LHCN-M2 (cell line): Measurements from ENCODE around the gene CDH4. TPM values are rescaled to one million over a fixed set of nuclear protein-coding genes. Genes with fewer than 3 reads are reported as not detected.

Source experiments
- DNase-seq: peaks from one replicate; pipeline ENCODE4 v3.0.0-alpha.2; 2012; ENCODE audit warnings: low read depth
- total RNA-seq: library from RNA; depleted of rRNA; stranded (reverse); fragments of >200 nt; gene quantifications from 2 replicates; pipeline ENCODE4 v1.2.3, GENCODE V29; 2014

Gene CDH4
- total RNA-seq, 1 experiment from 2014 or later, result 0.98 TPM

DNA sequence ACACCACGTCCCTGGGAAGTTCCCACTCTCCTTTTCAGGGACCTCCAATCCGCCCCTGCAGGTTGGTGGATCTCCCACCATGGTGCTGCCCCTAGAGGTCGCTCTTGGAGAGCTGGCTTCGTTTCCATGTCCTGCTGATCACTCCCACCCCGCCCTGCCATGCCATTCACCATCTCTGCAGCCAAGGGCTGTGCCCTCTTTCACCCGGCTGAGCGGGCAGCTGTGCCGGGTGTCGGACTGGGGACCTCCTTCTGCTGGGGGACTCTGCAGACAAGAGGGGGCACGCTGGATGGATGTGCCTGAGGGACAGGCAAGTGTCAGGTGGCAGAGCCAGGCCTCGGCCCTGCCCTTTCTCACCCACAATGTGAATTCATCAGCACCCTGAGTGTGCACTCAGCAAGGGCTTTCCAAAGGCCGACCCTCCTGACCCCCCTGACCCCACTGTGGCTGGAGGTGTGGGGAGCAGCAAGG is 347.0 kb downstream of the CDH4 start:
- DNase-seq, result no peak

GRCh38 chr20:61599541-61599992 is 347.5 kb downstream of the CDH4 start:
- DNase-seq, result no peak

GRCh38 chr20:61600016-61600415 is 348.0 kb downstream of the CDH4 start:
- no peak for DNase-seq

DNA sequence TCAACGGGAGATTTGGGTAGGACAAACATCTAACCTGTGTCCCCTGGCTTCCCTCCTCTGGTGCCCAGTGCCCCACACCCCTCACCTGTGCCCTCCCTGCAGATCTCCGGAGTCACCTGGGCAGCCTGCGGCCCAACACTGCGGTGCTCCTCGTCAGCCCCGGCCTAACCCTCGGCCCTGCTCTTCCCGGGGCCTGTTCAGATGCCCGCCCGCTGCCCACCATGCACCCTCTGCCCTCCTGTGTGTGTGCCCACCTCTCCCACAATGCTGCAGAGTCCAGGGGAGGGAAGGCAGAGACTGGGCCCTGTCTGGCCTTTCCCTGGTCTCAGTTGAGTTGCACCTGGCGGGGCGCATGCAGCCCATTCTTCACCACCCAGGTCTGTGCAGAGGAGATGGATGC is 349.3 kb downstream of the CDH4 start:
- no peak for DNase-seq

GRCh38 chr20:61601853-61602252 is 349.8 kb downstream of the CDH4 start:
- DNase-seq, result no peak

- no peak for DNase-seq
These were observed 351.7 kb downstream of the CDH4 start for GRCh38 chr20:61603715-61604114.

DNA sequence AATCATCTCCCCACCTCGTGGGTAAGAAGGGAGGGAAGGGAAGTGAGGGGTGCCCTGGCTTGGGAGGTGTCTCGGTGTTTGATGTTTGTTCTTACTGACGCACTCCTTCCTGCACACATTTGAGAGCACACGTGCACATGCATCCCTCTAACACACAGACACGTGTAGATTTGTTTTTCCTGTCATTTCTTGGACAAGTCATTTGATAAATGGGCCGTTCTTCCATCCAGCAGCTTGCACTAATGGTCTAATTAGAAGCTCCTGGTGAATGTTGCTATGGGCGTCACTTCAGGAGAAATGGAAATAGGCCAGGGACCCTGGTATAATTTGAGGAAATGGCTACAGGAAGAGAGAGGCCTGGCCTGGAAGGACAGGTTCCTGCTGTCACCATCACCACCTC is 352.5 kb downstream of the CDH4 start:
- no peak for DNase-seq

DNA sequence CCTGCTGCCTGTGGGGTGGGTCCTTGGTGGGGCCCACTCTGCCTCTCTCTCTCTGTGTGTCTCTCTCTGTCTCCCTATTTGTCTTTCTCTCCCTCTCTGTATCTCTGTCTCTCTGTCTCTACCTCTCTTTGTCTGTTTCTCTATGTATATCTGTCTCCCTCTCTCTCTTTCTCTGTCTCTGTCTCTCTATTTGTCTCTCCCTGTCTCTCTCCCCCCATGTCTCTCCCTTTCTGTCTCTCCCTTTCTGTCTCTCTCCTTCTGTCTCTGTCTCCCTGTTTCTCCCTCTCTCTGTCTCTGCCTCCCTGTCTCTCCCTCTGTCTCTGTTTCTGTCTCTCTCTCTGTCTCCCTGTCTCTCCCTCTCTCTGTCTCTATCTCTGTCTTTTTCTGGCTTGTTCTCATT is 353.2 kb downstream of the CDH4 start:
- no peak for DNase-seq

DNA sequence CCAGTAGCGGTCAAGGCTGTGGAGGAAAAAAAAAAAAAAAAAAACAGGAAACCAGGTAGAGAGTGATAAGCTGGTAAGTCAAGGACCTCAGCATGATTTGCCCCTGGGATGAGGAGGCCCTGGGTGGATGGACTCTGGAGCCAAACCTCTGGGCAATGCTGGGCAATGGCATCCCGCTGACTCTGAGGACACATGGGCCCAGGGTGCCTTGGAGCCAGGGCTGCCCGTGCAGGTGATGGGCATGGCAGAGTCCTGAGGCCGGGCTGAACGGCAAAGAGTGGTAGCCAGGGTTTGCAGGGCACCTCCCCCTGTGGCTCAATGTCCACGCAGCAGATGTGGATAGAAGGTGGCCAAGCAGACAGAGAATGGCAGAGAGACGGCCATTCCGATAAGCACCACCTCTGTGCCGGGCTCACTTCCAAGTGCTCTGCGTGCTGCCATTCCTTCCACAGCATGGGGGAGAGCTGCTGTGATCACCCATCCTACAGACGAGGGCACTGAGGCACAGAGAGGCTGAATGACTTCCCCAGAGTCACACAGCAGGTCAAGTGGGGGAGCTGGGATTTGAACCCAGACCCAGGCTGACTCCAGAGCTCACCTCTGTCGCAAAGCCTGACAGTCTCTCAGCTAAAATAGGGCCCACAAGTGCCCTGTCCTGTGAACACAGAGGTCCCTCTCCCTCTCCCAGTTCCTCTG is 353.9 kb downstream of the CDH4 start:
- no peak for DNase-seq

- no peak for DNase-seq
These were observed 356.4 kb downstream of the CDH4 start for GRCh38 chr20:61608275-61609085.

DNA sequence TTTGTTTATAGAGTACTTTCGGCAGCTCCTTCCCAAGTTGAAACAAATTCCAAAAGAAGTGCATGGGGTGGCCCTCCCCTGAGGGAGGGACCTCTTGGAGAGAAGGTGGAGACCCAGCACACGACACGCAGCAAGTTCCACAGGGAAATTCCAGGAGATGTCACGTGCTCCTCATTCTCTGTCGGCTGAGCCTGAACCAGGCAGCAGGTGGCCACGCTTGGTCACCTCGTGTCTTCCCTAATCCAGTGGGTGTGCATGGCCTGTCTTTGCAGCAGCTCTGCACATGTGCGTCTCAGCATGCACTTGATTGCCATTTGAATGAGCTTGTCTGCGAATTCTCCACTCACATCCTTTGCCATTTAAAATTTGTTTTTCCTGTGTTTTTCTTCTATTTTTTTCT is 357.4 kb downstream of the CDH4 start:
- DNase-seq, result no peak

DNA sequence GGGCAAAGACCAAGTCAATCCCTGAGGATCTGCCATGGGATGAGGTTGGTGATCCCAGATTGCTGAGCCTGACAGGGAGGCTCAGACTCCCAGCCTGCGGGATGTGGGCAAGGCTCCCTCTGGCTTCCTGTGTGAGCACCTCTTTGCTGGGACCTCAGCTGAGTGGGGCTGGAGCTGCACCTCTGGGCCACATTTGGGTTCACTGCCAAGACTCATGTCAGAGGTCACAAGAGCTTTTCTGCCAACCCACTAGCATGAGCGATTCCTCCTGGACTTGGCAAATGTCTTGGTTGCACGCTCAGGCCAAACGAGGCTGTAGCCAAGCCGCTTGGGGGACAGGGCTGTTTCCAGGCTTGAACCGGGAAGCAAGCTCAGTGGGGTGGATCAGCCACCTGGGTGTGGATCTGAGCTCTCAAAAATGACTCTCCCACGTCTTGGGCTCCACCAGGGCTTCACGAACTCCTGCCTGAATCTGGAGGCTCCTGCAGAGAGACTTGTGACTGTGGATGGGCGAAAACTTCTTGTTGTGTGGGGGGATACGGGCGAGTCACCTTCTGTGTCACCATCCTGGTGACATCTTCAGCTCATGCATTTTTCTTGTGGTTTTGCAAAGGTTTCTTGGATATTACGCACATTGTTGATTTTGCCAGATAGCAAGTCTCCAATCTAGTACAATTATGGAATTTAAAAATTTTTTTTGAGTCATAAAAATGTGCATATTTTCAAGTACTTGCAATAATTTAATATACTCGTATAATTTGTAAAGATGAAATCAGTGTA is 359.5 kb downstream of the CDH4 start:
- DNase-seq, result no peak

GRCh38 chr20:61613917-61614705 is 362.1 kb downstream of the CDH4 start:
- DNase-seq, result no peak

GRCh38 chr20:61614706-61615100 is 362.6 kb downstream of the CDH4 start:
- DNase-seq, result no peak

DNA sequence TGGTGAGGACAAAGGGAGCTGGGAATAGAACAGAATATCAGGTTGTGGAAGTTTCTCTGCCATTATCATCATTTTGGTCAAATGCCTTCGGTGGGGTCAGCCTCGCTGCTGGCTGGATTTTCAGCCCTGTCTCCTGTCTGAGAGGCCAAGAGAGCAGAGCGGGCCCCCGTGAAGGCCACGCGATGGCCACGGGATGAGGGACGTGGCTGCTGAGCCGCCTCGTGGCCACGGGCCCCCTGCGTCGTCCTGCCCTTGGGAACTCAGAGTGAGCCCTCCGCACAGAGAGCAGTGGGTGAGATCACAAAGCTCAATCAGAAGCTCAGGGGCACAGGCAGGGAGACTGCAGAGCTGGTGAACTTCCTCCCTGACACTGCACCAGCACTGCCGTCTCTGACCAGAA is 363.7 kb downstream of the CDH4 start:
- no peak for DNase-seq

DNA sequence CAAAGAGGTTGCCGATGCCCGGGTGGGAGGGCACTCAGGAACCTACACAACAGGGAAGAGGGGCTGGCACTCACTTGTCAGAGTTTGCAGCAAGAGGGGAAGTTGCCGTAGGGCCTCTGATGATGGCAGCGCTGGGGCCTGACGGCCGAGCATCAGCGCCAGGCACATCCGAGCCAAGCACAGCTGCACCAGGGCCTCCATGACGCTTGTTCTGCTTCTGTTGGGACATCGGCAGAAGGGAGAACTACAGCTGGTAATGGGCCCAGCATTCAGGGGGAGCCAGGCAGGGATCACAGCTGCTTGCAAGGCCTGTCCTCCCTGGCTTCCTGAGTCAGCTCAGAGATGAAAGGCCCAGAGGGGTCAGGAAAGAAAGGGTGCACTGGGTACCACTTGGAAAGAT is 367.7 kb downstream of the CDH4 start:
- no peak for DNase-seq

DNA sequence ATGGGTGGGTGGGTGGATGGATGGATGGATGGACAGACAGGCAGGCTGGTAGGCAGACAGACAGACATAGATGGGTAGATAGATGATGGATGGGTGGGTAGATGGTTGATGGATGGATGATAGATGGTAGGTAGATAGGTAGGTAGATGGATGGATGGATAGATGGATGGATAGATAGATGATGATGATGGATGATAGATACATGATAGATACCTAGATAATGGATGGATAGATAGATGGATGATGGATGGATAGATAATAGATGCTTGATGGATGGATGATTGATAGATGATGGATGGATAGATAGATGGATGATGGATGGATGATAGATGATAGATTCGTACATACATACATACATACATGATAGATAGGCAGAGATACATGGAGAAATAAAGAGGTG is 368.1 kb downstream of the CDH4 start:
- DNase-seq, result no peak

DNA sequence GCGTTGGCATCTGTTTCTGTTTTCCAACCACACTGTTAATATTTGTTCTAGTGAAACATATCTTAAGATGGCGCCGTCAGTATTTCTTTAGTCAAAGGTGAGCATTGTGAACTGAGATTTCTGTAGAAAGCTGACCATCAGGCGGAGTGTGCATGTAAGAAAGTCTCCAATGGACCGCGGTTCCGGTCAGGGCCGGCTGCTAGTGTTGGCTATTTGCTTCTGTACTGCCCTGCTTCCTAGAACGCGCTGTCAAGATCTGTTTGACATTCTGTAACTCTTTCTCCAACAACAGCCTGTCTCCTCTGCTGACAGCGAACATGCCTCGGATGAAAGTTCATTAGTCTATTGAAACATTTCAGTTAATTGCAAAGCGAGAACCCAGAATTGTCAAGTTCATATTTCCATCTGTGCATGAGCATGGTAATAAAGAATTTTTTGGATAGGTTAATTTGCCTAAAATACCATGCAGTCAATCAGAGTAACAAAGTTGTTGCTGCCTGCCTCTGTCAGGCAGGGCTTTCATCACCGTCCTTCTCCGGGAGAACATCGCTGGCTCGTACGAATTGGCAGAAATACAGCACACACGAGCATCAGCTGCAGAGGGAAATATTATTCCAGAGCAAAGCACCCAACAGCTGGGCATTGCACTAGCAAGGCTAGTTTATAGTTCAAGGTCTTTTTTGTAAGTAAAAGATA is 369.1 kb downstream of the CDH4 start:
- no peak for DNase-seq

DNA sequence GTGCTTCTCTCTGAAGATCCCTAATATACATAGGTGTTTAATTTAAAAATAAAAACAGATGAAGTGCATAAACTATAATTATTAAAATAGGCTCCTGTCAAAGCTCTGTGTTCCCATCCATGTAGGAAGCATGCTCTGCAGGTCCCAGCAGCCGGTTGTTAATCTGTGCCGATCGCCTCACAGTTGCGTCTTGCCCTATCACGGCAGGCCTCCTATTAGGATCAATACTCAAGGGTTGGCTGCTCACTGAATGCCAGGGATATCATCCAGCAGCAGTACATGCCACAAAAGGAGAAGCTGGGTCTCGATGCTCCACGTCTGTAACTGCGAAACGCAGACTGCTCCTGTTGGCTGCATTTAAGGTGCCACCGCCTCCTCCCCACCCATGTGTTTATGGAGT is 369.8 kb downstream of the CDH4 start:
- no peak for DNase-seq

DNA sequence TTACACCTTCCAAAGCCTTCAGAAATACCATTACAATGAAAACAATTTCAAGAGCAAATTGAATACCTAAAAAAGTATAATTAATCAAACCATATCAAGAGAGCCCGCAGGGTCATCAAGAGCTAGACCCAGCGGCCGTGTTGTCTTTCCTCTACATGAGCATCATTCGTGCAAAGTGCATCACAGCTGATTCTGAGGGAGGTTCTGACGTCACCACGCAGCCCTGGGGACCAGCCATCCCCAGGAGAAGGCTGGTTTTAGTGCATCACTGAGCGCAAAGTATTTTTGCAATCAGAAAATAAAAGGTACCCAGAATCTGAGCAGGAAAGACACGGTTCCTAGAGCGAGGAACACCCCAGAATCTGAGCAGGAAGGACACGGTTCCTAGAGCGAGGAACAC is 371.4 kb downstream of the CDH4 start:
- no peak for DNase-seq

DNA sequence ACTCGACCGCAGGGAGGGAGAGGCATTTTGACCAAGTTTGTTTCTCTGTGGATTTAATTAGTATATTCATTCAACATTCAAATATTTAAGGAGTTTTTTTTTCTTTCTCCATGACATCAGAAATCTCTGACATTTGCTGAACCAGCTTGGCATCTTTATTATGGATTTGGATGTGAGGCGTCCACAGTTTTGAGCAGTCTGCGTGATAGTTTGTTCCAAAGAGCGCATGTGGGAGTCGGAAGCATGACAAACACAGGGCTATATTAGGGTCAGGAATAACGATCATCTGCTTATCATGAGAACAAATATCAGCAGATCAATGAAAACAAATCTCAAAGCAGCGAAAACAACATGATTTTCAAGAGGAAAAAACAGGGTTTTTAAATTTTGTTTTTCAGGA is 373.2 kb downstream of the CDH4 start:
- no peak for DNase-seq
